Neural progenitor cell (in vitro differentiated cells): ENCODE measurements around the gene AUTS2.

Experiments
- EZH2 ChIP-seq: fragments of 200-600 bp; sonication (generic); IDR thresholded peaks from 2 replicates; pipeline ENCODE4 v1.6.1; 2017; ENCODE audit warnings: antibody characterized with exemption, mild to moderate bottlenecking, moderate library complexity
- EZH2phosphoT487 ChIP-seq: fragments of 200-600 bp; sonication (generic); IDR thresholded peaks from 2 replicates; pipeline ENCODE4 v1.6.1; 2017; ENCODE audit warnings: antibody characterized with exemption
- TF ChIP-seq, protein P1 (sequence below): fragments of 200-600 bp; sonication (generic); IDR thresholded peaks from 2 replicates; pipeline ENCODE4 v1.5.1; 2017; ENCODE audit warnings: antibody characterized with exemption, mild to moderate bottlenecking

GRCh38 chr7:70730451-70731110, 1132.3 kb downstream of the AUTS2 start:
- TF ChIP-seq, protein P1, sequence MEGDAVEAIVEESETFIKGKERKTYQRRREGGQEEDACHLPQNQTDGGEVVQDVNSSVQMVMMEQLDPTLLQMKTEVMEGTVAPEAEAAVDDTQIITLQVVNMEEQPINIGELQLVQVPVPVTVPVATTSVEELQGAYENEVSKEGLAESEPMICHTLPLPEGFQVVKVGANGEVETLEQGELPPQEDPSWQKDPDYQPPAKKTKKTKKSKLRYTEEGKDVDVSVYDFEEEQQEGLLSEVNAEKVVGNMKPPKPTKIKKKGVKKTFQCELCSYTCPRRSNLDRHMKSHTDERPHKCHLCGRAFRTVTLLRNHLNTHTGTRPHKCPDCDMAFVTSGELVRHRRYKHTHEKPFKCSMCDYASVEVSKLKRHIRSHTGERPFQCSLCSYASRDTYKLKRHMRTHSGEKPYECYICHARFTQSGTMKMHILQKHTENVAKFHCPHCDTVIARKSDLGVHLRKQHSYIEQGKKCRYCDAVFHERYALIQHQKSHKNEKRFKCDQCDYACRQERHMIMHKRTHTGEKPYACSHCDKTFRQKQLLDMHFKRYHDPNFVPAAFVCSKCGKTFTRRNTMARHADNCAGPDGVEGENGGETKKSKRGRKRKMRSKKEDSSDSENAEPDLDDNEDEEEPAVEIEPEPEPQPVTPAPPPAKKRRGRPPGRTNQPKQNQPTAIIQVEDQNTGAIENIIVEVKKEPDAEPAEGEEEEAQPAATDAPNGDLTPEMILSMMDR = no peak
- TF ChIP-seq EZH2 = no peak
- TF ChIP-seq EZH2phosphoT487 = no peak
